ENCODE data around the gene IGSF9B.

- TF ChIP-seq POLR2AphosphoS5 (IDR thresholded peaks at IDR 0.05; ENCODE audit: low read depth, low read length) (no peak), TAF1 (IDR thresholded peaks at IDR 0.05; ENCODE audit: borderline replicate concordance, low read depth, low read length) (no peak)
Measured at GRCh38 chr11:133895061-133895479, 61.7 kb downstream of the IGSF9B start.
